Gastrocnemius medialis (tissue), 4 donors: ENCODE measurements around the gene HIVEP3. TPM values are rescaled to one million over a fixed set of nuclear protein-coding genes. Genes with fewer than 3 reads are reported as not detected.

Experiments
- ATAC-seq, 2 donors: fragments of 150-250 bp; one replicate each; pipeline ENCODE4 v1.9.1; 2016
- DNase-seq, 2 donors: peaks; one replicate each; pipeline ENCODE4 v3.0.0-alpha.2; 2019
- H3K27ac ChIP-seq, 4 donors: fragments of 200-600 bp; sonication (generic); 1 replicate in 1 of 4; 2 replicates in 3 of 4; pipeline ENCODE4 v1.5.1; 2016 to 2018; ENCODE audit warnings: mild to moderate bottlenecking in 2 of 4, moderate library complexity in 1 of 4
- H3K27me3 ChIP-seq, 3 donors: fragments of 200-600 bp; sonication (generic) in 2 of 3; 1 replicate in 1 of 3; 2 replicates in 2 of 3; pipeline versions ENCODE4 v1.5.1 to v1.6.0; 2016 to 2019; ENCODE audit warnings: mild to moderate bottlenecking in 1 of 3, moderate library complexity in 1 of 3
- H3K36me3 ChIP-seq, 2 donors: fragments of 200-600 bp; sonication (generic) in 1 of 2; one replicate each; pipeline ENCODE4 v1.5.1; 2017 to 2018
- H3K4me1 ChIP-seq, 2 donors: fragments of 200-600 bp; sonication (generic) in 1 of 2; one replicate each; pipeline ENCODE4 v1.5.1; 2016 to 2017; ENCODE audit warnings: mild to moderate bottlenecking in 2 of 2
- H3K4me3 ChIP-seq, 4 donors: fragments of 200-600 bp; sonication (generic) in 3 of 4; 1 replicate in 1 of 4; 2 replicates in 3 of 4; pipeline ENCODE4 v1.5.1; 2016 to 2019; ENCODE audit warnings: mild to moderate bottlenecking in 2 of 4
- H3K9me3 ChIP-seq, 3 donors: fragments of 200-600 bp; sonication (generic) in 2 of 3; 1 replicate in 1 of 3; 2 replicates in 2 of 3; pipeline ENCODE4 v1.5.1; 2016 to 2019
- POLR2A ChIP-seq, 2 donors: fragments of 450-650 bp; IDR thresholded peaks; one replicate each; pipeline ENCODE4 v1.6.1; 2017; ENCODE audit warnings: antibody characterized with exemption in 2 of 2, mild to moderate bottlenecking in 2 of 2, moderate library complexity in 2 of 2
- in situ Hi-C, 4 donors: fragments of 200-750 bp; cut with MboI; loops; one replicate each; pipeline versions ENCODE4 v1.15.0 to v1.8.0; 2017; ENCODE audit warnings: low sequenced_read_pairs in 4 of 4
- intact Hi-C: fragments of 100-400 bp; cut with DNase I; formaldehyde crosslinking; loops from one replicate; pipeline ENCODE4 v1.15.1; 2023; ENCODE audit warnings: low total_unique reads
- total RNA-seq, 4 donors: library from RNA; depleted of rRNA; stranded (reverse); fragments of >200 nt; gene quantifications; one replicate each; pipeline versions ENCODE4 v1.1.0 to v1.2.3, GENCODE V29; 2016
- TF ChIP-seq, protein P1 (sequence below), 5 experiments: fragments of 450-650 bp in 3 of 5; fragments of 200-600 bp in 2 of 5; sonication (generic) in 2 of 5; IDR thresholded peaks in 4 of 5; conservative IDR thresholded peaks in 1 of 5; 1 replicate in 4 of 5; 2 replicates in 1 of 5; pipeline ENCODE4 v1.5.1; 2016 to 2019; ENCODE audit warnings: antibody characterized with exemption in 5 of 5, mild to moderate bottlenecking in 3 of 5, moderate library complexity in 3 of 5

Gene HIVEP3
- total RNA-seq, 4 donors from 2014 or later, result 0.80 to 1.8 (median 1.3) TPM

GRCh38 chr1:41779360-41779759, 139.4 kb downstream of the HIVEP3 start:
- Histone ChIP-seq H3K27me3 (no peaks in the 10 kb centered on the region), H3K4me1 (peaks cover 9 to 26% of the 10 kb centered on the region in 2 donors), H3K4me3 (no peak overlapping the region), H3K36me3 (no peaks in the 10 kb centered on the region), H3K9me3 (no peaks in the 10 kb centered on the region), H3K27ac (no peak overlapping the region)
- in situ Hi-C loops, result no loop called here
- ATAC-seq, result no peak
- no peak for DNase-seq
- TF ChIP-seq, protein P1, sequence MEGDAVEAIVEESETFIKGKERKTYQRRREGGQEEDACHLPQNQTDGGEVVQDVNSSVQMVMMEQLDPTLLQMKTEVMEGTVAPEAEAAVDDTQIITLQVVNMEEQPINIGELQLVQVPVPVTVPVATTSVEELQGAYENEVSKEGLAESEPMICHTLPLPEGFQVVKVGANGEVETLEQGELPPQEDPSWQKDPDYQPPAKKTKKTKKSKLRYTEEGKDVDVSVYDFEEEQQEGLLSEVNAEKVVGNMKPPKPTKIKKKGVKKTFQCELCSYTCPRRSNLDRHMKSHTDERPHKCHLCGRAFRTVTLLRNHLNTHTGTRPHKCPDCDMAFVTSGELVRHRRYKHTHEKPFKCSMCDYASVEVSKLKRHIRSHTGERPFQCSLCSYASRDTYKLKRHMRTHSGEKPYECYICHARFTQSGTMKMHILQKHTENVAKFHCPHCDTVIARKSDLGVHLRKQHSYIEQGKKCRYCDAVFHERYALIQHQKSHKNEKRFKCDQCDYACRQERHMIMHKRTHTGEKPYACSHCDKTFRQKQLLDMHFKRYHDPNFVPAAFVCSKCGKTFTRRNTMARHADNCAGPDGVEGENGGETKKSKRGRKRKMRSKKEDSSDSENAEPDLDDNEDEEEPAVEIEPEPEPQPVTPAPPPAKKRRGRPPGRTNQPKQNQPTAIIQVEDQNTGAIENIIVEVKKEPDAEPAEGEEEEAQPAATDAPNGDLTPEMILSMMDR (IDR thresholded peaks at IDR 0.05 in 4 of 5, conservative IDR thresholded peaks at IDR 0.05 in 1 of 5), result no peak
- no peak for TF ChIP-seq POLR2A (IDR thresholded peaks at IDR 0.05)
- intact Hi-C loops, result no loop called here

GRCh38 chr1:41777695-41778094, 141.0 kb downstream of the HIVEP3 start:
- in situ Hi-C loops, result no loop called here
- H3K36me3 ChIP-seq, result no peaks in the 10 kb centered on the region
- H3K9me3 ChIP-seq, result no peaks in the 10 kb centered on the region
- ATAC-seq (no peak), DNase-seq (no peak)
- no peak overlapping the region for H3K27ac ChIP-seq
- no peak for TF ChIP-seq POLR2A (IDR thresholded peaks at IDR 0.05)
- TF ChIP-seq, protein P1 (IDR thresholded peaks at IDR 0.05 in 4 of 5, conservative IDR thresholded peaks at IDR 0.05 in 1 of 5), result no peak
- no peaks in the 10 kb centered on the region for H3K27me3 ChIP-seq
- intact Hi-C loops, result no loop called here
- H3K4me3 ChIP-seq, result no peak overlapping the region
- H3K4me1 ChIP-seq, result peaks cover 4 to 23% of the 10 kb centered on the region in 2 donors

DNA sequence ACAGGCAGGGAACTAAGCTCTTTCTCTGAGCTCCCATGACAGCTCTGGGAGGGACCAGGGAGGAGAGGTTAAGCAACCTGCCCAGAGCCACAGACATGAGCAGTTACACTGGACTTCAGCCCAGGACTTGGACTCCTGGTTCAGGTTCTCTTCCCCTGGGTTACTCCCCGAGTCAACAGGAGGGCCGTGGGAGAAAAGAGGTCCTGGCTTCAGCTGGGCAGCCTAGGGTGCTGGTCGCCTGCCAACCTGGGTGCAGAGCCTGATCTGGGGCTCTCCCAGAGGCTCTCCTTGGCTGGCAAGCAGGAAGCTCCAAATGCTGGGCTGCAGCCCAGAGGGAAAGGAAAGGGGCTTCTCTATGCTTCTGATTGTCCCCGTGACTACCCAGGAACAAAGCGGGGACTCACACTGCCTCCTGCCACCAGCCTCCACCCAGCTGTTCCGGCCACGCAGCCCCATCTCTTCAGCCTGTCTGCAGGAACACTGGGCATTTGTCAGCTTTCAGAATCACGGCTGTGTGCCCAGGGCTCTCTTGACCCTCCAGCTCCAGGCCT, 141.8 kb downstream of the HIVEP3 start:
- TF ChIP-seq, protein P1 (IDR thresholded peaks at IDR 0.05 in 4 of 5, conservative IDR thresholded peaks at IDR 0.05 in 1 of 5), result no peak
- Histone ChIP-seq H3K27me3 (no peaks in the 10 kb centered on the region), H3K9me3 (no peaks in the 10 kb centered on the region), H3K4me3 (no peak overlapping the region), H3K4me1 (peaks cover 8 to 28% of the 10 kb centered on the region in 2 donors), H3K36me3 (no peaks in the 10 kb centered on the region), H3K27ac (peak overlapping the region; percentile 36 to 61 (median 44))
- in situ Hi-C loops, result no loop called here
- ATAC-seq (peak; percentile 79 to 90), DNase-seq (peak; percentile 64 to 69)
- intact Hi-C loops, result no loop called here

DNA sequence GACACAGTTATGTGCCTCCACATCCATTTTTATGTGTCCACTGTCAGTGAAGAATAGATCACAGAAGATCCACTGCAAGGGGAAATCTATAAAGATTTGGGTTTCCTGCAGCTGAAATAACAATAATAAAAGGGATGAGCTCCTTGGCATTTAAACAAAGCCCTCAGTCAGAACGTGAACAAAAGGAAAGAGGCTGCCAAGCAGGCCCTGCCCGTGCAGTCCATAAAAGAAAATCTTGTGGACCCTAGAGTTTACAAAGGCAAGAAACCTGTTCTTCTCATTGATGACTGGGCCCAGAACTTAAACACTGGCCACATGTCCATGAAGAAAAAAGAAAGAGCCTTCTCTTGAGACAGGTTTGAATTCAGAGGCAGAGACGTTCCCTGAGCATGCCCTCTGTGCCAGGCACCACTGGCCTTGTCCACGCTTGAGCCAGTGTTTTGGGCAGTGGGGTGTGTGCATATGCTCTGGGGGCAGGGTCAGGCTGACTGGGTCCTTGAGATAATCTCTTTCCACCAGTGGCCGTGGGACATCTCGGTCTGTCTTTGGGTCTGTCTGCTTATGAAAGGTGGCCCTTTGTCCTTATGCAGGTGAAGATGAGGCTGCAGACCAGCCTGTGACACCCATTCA, 142.7 kb downstream of the HIVEP3 start:
- no peaks in the 10 kb centered on the region for H3K9me3 ChIP-seq
- intact Hi-C loops, result no loop called here
- no peak for DNase-seq
- no peaks in the 10 kb centered on the region for H3K36me3 ChIP-seq
- ATAC-seq, result no peak
- in situ Hi-C loops, result no loop called here
- no peak overlapping the region for H3K4me3 ChIP-seq
- H3K27me3 ChIP-seq, result no peaks in the 10 kb centered on the region
- no peak for TF ChIP-seq POLR2A (IDR thresholded peaks at IDR 0.05)
- TF ChIP-seq, protein P1 (IDR thresholded peaks at IDR 0.05 in 4 of 5, conservative IDR thresholded peaks at IDR 0.05 in 1 of 5), result no peak
- H3K27ac ChIP-seq, result no peak overlapping the region
- H3K4me1 ChIP-seq, result peaks cover 16 to 35% of the 10 kb centered on the region in 2 donors
